ENCODE data around the gene ELOB. TPM values are rescaled to one million over a fixed set of nuclear protein-coding genes. Genes with fewer than 3 reads are reported as not detected.

Gene ELOB
- total and polyA plus RNA-seq, 2 of the 8 experiments (the other 6 are each of a cell fraction or from before 2014, with no cell fraction given) = 237 to 1,357 TPM

- Histone ChIP-seq H4K20me1 (replicated peaks in 1 of 2; ENCODE audit: control insufficient read depth in 1 of 2, insufficient read depth in 2 of 2, low read length in 2 of 2) (peaks cover 9 to 20% of the 10 kb centered on the region in 2 experiments), H3K9me3 (ENCODE audit: insufficient read depth in 2 of 2, low read depth in 1 of 2, low read length in 1 of 2) (peaks cover 16 to 29% of the 10 kb centered on the region in 2 experiments; a peak in 3 of 4 replicates), H3K23me2 (ENCODE audit: low read depth, low read length) (no peaks in the 10 kb centered on the region), H3K4me1 (replicated peaks in 1 of 4; ENCODE audit: control insufficient read depth in 3 of 4, insufficient read depth in 4 of 4, low read length in 3 of 4) (no peaks in the 10 kb centered on the region), H3K4ac (replicated peaks; ENCODE audit: insufficient read length, low read depth, low read length) (no peak overlapping the region), H3K27me3 (replicated peaks in 1 of 4; ENCODE audit: control insufficient read depth in 3 of 4, extremely low read depth in 1 of 4, insufficient read depth in 3 of 4, low read length in 3 of 4) (no peaks in the 10 kb centered on the region), H3K79me2 (ENCODE audit: control insufficient read depth in 1 of 2, insufficient read depth in 2 of 2, low read length in 2 of 2) (peaks cover 9 to 99% of the 10 kb centered on the region in 2 experiments; a peak in 3 of 4 replicates), H3K23ac (ENCODE audit: insufficient read length) (no peak overlapping the region), H3K36me3 (ENCODE audit: control insufficient read depth in 2 of 4, insufficient read depth in 4 of 4, low read length in 3 of 4) (peaks cover 87 to 100% (median 100%) of the 10 kb centered on the region in 4 experiments), H2AFZ (ENCODE audit: low read length) (no peak overlapping the region), H4K91ac (replicated peaks; ENCODE audit: insufficient read length, low read length) (no peak overlapping the region), H3K4me2 (ENCODE audit: insufficient read depth in 1 of 2, low read depth in 2 of 2, low read length in 2 of 2) (no peak overlapping the region), H2BK120ac (replicated peaks; ENCODE audit: low read depth, low read length) (no peak overlapping the region), H2BK12ac (ENCODE audit: low read depth, low read length) (no peak overlapping the region), H4K8ac (ENCODE audit: extremely low read depth, insufficient read depth, low read length) (no peak overlapping the region), H3K9ac (replicated peaks in 1 of 4; ENCODE audit: extremely low read depth in 1 of 4, low read depth in 3 of 4, low read length in 3 of 4) (no peak overlapping the region), H3K56ac (replicated peaks; ENCODE audit: insufficient read length, low read depth, low read length) (no peak overlapping the region), H2AK5ac (ENCODE audit: low read depth, low read length) (no peak overlapping the region), H3K27ac (ENCODE audit: low read depth, low read length) (no peak overlapping the region), H3K14ac (ENCODE audit: insufficient read length) (no peak overlapping the region), H3K4me3 (ENCODE audit: extremely low read depth in 1 of 4, insufficient read depth in 2 of 4, low read depth in 3 of 4, low read length in 4 of 4) (no peak overlapping the region), H2BK20ac (ENCODE audit: low read length) (no peak overlapping the region; the same call in 1 of the 2 replicates), H2BK15ac (ENCODE audit: low read length) (no peak overlapping the region), H2BK5ac (ENCODE audit: low read depth, low read length) (no peak overlapping the region), H3K79me1 (ENCODE audit: low read depth, low read length) (peaks cover 11% of the 10 kb centered on the region), H4K5ac (ENCODE audit: insufficient read length, low read depth, low read length) (no peak overlapping the region), H3K18ac (ENCODE audit: extremely low read depth, low read length) (no peak overlapping the region)
- no peak for FAIRE-seq
- 88% methylated on average over 6 of the region's 6 CpGs; no CpG with 5 or more reads in 1 of the 2 experiments for WGBS, 2 experiments (ENCODE audit: extremely low coverage in 1 of 2, insufficient coverage in 1 of 2, insufficient read length in 1 of 2, insufficient replicate concordance in 2 of 2, low coverage in 1 of 2, low lambda C conversion rate in 2 of 2, missing lambda C conversion rate in 1 of 2)
- ChIA-PET POLR2A (ENCODE audit: partially characterized antibody) (interaction anchor here (0.9 to 4.8 kb wide), 7 partner anchors 10 to 39 kb away, joined by 3 to 64 read pairs (median 4); partner anchors contain the start of gene SRRM2), CTCF (ENCODE audit: partially characterized antibody) (no interaction called here)
- DNase-seq (ENCODE audit: low read depth in 1 of 2, low spot score in 2 of 2) = no peak
- TF ChIP-seq POLR2AphosphoS5 (IDR thresholded peaks at IDR 0.05; ENCODE audit: low read depth, low read length) (peak; percentile 72; the same call in 1 of the 2 replicates), POLR2A (IDR thresholded peaks at IDR 0.05; ENCODE audit: control extremely low read depth in 1 of 2, low read depth in 2 of 2, low read length in 2 of 2) (peak; percentile 12 to 56), ZNF274 (IDR thresholded peaks at IDR 0.05; ENCODE audit: borderline replicate concordance, extremely low read depth, low read length) (no peak)
These were observed 13.9 kb downstream of the ELOB start for GRCh38 chr16:2763173-2763572.
